GM18502 (cell line): ENCODE results near the gene CERCAM.
"Not testable (repeated sequence)": the region's sequence is repeated elsewhere in the genome, so short reads cannot be mapped to it uniquely, and the experiment has no call there.

Source experiments
- ATAC-seq: cut with Tn5 transposase; IDR thresholded peaks from one replicate; pipeline ENCODE4 v1.9.1; 2021; ENCODE audit warnings: mild to moderate bottlenecking; ENCODE audit not compliant: unreplicated experiment, poor library complexity

Gene CERCAM

GRCh38 chr9:128392302-128393144 lies 28.1 kb upstream of the CERCAM start:
- ATAC-seq, result no peak

GRCh38 chr9:128393145-128393775 lies 27.4 kb upstream of the CERCAM start:
- ATAC-seq, result no peak

GRCh38 chr9:128393970-128394369 lies 26.7 kb upstream of the CERCAM start:
- ATAC-seq, result no peak

DNA sequence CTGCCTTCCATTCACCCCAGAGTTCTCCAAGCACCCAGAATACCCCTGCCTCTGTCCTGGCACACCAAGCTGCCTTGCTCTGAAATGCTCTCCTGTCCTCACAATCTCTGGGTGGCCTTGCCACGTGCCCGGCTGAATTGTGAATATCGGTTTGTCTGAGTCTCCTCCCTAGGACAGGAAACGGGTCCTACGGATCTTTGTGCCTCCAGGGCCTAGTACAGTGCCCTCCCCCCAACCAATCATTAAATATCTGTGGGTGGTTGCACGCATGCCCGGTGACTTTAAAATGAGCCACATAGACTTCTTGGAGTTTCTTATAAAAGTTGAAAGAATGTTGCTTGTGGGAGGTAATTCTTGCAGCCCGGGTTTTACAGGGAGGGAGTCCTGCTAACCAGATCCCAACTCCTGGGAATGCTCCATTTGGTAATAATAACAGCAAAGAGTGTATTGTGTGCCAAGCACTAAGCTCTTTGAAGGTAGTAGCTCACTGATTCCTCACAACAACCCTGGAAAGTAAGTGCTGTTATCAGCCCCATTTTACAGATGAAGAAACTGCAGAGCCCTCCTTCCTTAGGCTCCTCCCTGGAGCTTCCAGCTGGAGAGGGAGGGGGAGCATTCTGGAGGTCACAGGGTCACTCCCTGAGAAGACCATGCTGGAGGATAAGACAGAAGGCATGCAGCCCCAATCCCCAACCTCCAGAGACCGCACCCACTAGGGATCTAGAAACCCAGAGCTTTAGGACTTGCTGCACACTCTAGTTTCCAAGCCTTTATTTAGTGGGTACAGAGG lies 26.1 kb upstream of the CERCAM start:
- ATAC-seq, result no peak

DNA sequence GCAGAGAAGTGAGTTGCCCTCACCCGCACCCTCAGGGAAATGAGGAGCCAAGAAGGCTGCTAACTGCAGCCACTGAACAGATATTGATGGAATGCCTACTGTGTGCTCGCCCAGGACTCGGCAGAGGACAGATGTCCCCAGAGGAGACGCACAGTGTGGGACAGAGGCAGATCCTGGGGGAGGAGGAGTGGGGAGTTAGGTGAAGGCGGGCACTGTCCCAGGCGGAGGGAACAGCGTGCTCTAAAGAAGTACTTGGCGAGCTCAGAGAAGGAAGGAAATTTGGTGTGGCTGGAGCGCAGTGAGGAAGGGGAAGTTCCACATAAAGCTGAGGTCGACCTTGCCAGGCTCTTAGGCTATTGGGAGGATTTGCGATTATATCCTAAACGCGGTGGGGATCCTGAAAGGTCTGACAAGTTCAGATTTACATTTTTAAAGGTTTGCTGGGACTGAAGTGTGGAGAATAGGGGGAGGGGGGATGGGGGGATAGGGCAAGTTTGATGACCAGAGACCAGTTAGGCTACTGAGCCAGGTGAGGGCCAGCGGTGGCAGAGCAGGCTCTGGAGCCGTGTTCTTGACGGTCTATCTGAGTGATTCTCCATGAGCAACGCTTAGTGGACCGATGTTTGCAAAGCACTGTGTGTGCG lies 23.6 kb upstream of the CERCAM start:
- ATAC-seq, result no peak

DNA sequence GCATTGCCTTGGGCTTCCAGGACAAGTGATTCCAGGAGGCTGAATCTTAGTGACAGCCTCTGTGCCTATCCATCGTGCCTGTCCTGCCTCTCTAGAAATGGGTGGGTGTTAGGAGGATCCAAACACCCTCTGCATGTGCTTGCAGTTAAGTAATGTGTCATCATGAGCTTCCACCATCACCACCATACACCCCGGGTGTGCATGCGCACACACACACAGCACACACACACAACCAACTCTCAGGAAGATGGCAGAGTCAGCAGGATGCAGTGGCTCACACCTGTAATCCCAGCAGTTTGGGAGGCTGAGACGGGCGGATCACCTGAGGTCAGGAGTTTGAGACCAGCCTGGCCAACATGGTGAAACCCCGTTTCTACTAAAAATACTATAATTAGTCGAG lies 22.8 kb upstream of the CERCAM start:
- ATAC-seq, result no peak

GRCh38 chr9:128399861-128400260 lies 20.8 kb upstream of the CERCAM start:
- ATAC-seq, result no peak

DNA sequence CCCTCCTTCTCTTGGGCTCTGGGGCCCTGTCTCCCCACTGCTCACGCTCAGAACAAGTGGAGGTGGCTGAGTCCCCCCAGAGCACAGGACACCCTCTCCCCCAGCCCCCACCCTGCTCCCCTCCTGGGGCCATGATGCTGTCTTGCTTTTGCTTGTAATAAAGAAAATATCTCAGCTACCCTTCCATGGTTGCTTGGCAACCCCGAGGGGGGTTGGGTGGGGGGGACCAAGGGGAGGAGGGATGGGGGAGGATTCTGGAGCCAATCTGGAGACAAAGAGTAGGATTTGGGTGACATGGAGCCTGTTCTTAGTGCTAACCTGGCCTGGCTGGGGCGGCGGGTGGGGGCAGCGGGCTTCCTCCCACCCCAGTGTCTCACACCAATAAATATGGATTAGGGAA lies 16.1 kb upstream of the CERCAM start:
- ATAC-seq, result no peak

GRCh38 chr9:128405077-128405779 lies 15.4 kb upstream of the CERCAM start:
- no peak for ATAC-seq

- no peak for ATAC-seq
Measured at GRCh38 chr9:128405780-128406171, 14.9 kb upstream of the CERCAM start.

GRCh38 chr9:128406848-128407391 lies 13.7 kb upstream of the CERCAM start:
- ATAC-seq, result no peak

- ATAC-seq, result no peak
Measured at GRCh38 chr9:128408963-128409431, 11.7 kb upstream of the CERCAM start.

DNA sequence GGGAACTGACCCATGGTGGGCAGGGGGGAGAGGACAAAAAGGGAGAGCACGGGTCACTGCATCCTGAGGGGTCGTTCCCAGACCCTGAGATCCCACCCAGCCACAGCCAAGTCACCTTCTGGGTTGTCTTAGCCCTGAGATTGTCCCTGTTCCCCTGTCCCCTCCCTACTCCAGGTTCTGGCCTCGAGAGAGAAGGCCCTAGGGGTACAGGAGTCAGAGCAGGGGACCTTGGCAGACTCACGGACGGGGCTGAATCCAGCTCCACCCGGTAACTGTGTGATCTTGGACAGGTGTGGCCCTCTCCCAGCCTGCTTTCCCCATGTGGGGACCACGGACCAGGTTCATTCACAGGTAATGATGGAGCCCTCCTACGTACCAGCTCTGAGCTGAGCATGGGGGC lies 11.2 kb upstream of the CERCAM start:
- no peak for ATAC-seq

DNA sequence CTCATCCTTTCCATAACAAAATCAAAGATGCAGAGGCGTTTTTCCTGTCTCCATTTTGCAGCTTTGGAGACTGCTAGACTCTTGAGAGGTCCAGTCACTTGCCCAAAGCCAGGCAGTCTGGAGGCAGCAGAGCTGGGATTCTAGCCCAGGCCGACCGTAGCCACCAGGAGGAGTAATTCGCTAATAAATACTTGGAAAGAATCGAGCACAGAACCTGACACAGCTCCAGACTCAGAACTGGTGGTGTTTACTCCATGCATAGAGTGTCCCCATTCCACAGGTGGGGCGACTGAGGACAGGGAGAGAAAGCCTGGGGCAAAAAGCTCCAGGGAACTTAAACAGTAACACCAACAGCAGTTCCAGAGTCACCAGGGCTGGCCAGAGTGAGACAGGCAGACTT lies 10.7 kb upstream of the CERCAM start:
- no peak for ATAC-seq

DNA sequence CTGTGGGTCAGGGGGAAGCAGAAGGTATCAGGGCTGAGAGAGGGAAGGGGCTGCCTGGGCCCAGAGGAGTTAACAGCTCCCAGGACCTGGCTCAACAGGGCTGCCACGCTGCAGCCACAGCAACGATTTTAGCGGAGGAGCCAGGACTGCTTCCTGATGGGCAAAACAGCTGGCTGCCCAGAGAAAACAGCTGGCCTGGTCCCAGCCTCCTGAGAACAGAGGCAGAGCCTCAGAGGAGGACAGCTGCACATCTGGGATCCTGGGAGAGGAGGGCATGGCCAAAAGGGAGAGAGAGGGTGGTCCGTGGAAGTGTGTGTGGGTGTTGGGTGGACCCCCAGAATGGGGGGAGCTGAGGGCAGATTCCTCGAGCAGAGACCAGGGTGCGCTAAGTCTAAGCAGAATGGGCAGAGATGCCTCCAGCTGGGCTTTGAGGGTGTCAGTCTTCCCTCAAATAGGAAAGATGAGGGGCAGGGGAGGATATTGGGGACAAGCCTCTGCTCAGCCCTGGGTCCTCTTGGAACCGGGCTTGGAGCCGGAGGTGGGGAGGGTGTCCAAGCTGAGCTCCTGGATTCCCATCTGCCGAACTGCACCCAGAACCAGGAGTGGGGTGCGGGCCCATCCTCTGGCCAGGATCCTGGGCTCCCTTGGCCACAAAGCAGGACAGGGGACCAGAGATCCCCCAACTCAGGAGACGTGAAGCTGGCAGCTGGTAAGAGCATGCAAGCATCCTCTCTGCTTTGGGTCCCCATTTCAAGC lies 9.1 kb upstream of the CERCAM start:
- ATAC-seq, result no peak

DNA sequence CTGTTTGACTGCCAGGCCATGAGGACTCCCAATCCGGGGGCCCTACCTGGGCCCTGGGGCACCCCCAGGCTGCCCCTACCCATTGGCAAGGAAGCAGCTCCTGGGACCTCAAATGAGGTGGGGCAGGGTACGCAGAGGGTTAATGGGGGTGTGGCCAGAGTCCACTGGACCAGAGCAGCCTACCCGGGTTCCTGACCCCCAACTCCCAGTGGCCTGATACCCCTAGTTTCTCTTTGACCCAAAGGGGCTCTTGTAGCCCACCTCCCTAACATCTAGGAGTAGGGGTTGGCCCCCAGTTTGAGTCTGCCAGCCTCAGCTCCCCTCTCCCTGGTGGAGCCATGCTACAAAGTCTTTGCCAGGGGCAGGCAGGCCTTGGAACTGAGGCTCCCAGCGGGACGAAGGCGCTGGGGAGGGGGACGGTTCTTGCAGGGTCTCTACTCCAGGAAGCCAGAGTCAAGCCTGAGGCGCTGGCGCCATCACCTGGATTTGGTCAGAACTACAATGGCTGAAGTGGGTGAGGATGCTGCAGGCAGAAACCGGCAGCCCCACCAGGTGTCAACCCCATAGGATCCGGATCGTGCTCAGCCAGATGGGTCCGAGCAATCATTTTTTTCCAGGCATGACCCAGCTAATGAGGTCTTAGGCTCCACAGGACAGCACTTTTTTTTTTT lies 8.4 kb upstream of the CERCAM start:
- no peak for ATAC-seq

GRCh38 chr9:128413728-128414127 lies 6.9 kb upstream of the CERCAM start:
- ATAC-seq, result not testable (repeated sequence)

DNA sequence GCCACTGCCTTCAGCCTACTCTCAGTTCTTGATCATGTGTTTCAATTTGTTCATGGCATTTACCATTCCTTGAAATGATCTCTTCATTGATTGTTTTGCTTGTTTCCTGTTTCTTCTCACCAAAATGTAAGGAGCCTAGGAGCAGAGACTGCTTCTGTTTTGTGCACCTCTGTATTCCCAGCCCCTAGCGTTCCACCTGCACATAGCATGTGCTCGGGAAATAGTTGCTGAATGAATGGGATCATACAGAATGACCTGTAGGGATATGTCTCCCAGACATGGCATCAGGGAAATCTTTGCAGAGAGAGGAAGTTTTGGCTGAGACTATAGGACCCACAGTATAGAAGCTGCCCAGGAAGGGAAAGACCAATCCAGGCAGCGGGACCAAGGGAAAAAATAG lies 6.2 kb upstream of the CERCAM start:
- ATAC-seq, result no peak
